BE2C (cell line): ENCODE data around the gene TMEM115.

ENCODE experiments used
- DNase-seq: peaks from one replicate; pipeline ENCODE4 v3.0.0-alpha.2; 2020
- H3K27me3 ChIP-seq: fragments of 250-450 bp; sonication (Bioruptor Pico); 2 replicates; pipeline ENCODE4 v1.5.1; 2020; ENCODE audit warnings: mild to moderate bottlenecking
- H3K36me3 ChIP-seq: fragments of 250-450 bp; sonication (Bioruptor Pico); 2 replicates; pipeline ENCODE4 v1.5.1; 2020; ENCODE audit warnings: mild to moderate bottlenecking
- H3K4me1 ChIP-seq: fragments of 250-450 bp; sonication (Bioruptor Pico); 2 replicates; pipeline ENCODE4 v1.5.1; 2020
- H3K4me3 ChIP-seq: 2 replicates; pipeline ENCODE4 v1.5.1; 2011; ENCODE audit warnings: low read depth, low read length
- H3K9me3 ChIP-seq: fragments of 250-450 bp; sonication (Bioruptor Pico); 2 replicates; pipeline ENCODE4 v1.5.1; 2020
- CTCF ChIP-seq: IDR thresholded peaks from 2 replicates; pipeline ENCODE4 v1.5.1; 2012; ENCODE audit warnings: mild to moderate bottlenecking, low read depth, low read length

Gene TMEM115

DNA sequence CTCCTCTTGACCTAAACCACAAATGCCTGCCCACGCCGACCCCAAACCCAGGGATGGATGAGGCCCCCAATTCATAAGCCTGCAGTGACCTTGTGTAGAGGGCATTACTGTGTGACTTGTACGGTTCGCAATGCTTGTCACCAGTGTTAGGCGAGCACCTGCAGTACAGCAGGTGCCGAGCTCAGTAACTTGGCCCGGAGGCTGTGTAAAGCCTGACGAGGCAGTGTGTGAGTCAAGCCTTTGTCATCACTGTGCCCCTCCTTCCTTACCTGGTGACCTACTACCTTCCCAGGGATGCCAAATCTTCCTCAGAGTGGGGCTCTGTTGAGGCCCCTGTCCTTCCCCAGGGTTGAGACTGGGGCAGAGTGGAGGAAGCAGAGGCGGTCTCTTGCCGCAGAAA is 37.2 kb upstream of the TMEM115 start:
- no peak for TF ChIP-seq CTCF
- Histone ChIP-seq H3K9me3 (no peaks in the 10 kb centered on the region), H3K27me3 (no peaks in the 10 kb centered on the region), H3K4me3 (no peak overlapping the region), H3K4me1 (peaks cover 22% of the 10 kb centered on the region), H3K36me3 (no peaks in the 10 kb centered on the region)
- DNase-seq: no peak

DNA sequence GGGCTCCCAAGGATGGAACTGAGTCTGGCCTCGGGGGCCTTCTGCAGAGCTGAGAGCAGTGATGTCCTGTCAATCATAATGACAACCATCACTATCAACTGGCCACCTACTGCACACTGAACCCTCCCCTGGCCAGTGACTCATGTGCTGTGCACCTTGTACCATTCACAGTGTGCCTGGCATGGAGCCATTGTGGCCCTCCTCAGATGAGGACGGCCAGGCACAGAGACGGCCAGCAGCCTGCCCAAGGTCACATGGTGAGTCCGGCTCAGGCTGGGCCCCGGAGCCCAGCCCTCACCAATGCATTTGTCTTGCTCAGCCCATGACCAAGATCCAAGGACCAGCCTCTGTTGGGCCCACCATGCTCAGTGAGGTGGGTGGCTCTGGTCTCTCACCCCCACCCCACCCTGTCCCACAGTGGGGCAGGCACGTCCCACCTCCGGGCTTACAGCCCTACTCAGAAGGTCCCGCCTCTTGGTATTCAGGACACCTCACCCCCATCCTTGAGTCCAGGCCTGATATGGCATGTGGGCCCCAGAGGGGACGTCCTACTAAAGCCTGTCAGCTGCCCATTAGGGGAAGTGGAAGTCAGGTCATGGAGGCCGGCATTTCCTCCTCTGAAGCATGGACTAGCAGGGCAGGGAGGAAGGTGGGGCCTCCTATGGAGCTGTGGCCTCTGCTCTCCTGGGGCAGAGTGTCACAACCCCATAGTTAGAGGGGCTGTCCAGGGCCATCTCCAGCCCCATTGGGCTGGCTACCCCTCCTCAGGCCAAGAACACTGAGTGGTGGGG is 35.9 kb upstream of the TMEM115 start:
- Histone ChIP-seq H3K9me3 (no peaks in the 10 kb centered on the region), H3K4me1 (peaks cover 34% of the 10 kb centered on the region)
- no peak for TF ChIP-seq CTCF

GRCh38 chr3:50393061-50393460 is 33.7 kb upstream of the TMEM115 start:
- TF ChIP-seq CTCF: no peak
- no peak overlapping the region for H3K4me3 ChIP-seq
- peaks cover 44% of the 10 kb centered on the region for H3K4me1 ChIP-seq
- H3K36me3 ChIP-seq: no peaks in the 10 kb centered on the region
- H3K27me3 ChIP-seq: no peaks in the 10 kb centered on the region
- no peaks in the 10 kb centered on the region for H3K9me3 ChIP-seq
- DNase-seq: no peak

More for the DNA sequence above, 35.9 kb upstream of the TMEM115 start:
- no peak for DNase-seq
- Histone ChIP-seq H3K36me3 (no peaks in the 10 kb centered on the region), H3K4me3 (no peak overlapping the region), H3K27me3 (no peaks in the 10 kb centered on the region)

DNA sequence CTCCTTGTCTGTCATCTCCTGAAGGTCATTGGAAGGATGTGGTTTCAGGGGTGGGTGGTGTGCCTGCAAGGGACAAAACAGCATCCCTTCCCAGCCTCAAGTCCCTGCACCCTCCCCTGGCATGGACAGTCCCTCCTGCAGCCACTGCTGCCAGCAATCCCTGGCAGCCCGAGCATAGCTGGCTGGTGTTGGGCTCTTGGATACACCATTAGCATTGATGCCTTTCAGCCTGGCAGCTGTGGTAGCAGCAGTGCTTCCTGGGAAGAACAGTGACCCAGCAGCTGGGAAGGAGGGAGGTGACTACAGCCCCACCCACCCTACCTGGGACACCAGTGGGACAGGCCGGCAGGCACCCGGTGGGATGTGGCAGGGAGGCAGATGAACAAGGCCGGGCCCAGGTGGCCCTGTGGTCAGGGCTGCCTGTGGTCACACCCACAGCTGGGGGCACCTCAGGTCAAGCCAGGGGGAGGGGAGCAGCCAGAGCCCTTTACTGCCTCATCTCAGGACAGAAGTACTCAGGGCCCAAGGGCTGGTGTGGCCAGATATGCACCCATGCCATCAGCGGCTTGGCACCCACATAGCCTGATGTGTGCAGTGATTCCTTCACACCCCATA is 32.9 kb upstream of the TMEM115 start:
- no peaks in the 10 kb centered on the region for H3K9me3 ChIP-seq
- no peak for TF ChIP-seq CTCF
- no peaks in the 10 kb centered on the region for H3K36me3 ChIP-seq
- DNase-seq: no peak
- peaks cover 43% of the 10 kb centered on the region for H3K4me1 ChIP-seq
- no peak overlapping the region for H3K4me3 ChIP-seq
- no peaks in the 10 kb centered on the region for H3K27me3 ChIP-seq

GRCh38 chr3:50390508-50391224 is 31.3 kb upstream of the TMEM115 start:
- no peaks in the 10 kb centered on the region for H3K9me3 ChIP-seq
- no peaks in the 10 kb centered on the region for H3K27me3 ChIP-seq
- H3K36me3 ChIP-seq: no peaks in the 10 kb centered on the region
- TF ChIP-seq CTCF: no peak
- H3K4me1 ChIP-seq: peaks cover 53% of the 10 kb centered on the region
- no peak overlapping the region for H3K4me3 ChIP-seq
- DNase-seq: peak; percentile 84

- Histone ChIP-seq H3K4me1 (peaks cover 65% of the 10 kb centered on the region), H3K9me3 (no peaks in the 10 kb centered on the region), H3K4me3 (no peak overlapping the region), H3K36me3 (no peaks in the 10 kb centered on the region), H3K27me3 (no peaks in the 10 kb centered on the region)
- DNase-seq: no peak
- no peak for TF ChIP-seq CTCF
Observed at GRCh38 chr3:50389414-50389767, 30.1 kb upstream of the TMEM115 start.
